Fibroblast of skin of right biceps (primary cell): ENCODE measurements around the gene VSIG8.

Source experiments
- DNase-seq: peaks from one replicate; pipeline ENCODE4 v3.0.0-alpha.2; 2013

The VSIG8 gene

DNA sequence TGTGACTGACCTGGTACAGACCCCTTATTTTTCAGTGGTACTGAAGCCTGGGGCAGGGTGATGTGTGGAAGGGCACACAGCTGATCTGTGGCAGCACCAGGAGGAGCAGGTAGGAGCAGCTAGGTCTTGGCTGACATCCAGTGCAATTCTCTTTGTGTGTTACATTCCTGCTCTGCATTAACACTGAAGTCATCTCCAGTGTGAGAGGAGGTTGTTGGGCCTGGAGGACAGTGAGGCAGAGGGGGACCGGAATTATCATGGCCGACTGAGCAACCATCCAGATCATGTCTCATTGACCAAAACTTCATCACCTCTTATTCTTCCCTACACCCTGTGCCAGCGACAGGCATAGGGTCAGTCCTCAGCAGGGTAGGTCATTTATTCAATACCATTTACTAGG lies 34.3 kb downstream of the VSIG8 start:
- DNase-seq = no peak

DNA sequence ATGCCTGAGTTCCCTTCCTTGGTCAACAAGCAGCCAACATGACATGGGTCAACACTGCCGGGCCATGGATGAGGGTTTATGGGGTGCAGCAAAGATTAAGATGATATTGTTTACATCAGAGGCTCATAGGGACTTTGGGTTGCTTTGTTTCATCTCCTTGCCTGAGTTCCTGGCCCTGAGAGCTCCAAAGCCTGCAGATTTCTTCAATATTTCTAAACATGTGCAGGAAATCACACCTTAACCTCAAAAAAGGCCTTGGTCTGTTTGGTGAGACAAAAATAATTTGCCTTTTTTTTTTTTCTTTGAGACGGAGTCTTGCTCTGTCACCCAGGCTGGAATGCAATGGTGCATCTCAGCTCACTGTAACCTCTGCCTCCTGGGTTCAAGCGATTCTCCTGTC lies 34.9 kb downstream of the VSIG8 start:
- DNase-seq = no peak

GRCh38 chr1:159827102-159827490 lies 35.4 kb downstream of the VSIG8 start:
- DNase-seq = no peak

DNA sequence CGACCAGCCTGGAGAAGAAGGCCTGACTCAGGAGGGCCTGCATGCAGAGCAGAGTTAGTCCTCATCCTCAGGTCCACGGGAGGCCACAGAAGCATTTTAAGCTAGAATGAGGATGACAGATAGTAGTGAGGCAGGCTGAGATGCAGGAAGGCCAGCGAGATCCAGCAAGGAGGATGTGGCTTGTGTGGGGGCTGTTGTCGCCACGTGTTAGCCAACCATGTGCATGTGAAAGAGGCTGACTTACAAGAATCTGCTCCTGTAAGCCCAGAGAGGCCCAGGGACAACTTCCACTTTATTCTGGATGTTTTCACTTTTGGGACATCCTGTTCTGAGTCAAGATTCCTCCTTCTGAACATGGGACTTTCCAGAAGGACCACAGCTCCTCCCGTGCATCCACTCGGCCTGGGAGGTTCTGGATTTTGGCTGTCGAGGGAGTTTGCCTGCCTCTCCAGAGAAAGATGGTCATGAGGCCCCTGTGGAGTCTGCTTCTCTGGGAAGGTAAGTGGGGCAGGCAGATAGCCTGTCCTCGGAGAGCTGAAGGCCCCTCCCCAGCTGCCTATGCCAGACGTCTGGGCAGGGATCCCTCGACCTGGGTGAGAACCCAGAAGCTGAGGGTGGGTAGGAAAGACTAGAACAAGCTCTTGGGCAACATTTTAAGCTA lies 35.9 kb downstream of the VSIG8 start, which contains the start of gene SLAMF8:
TSS of gene SLAMF8 (plus strand) at position 433 of the 661 bp plus-strand sequence. CDS start at position 459, 26 bp downstream.
- peak; percentile 36 for DNase-seq

GRCh38 chr1:159825564-159825963 lies 36.9 kb downstream of the VSIG8 start:
- DNase-seq = no peak

GRCh38 chr1:159823406-159823805 lies 39.1 kb downstream of the VSIG8 start:
- DNase-seq = no peak

- no peak for DNase-seq
These were observed 41.1 kb downstream of the VSIG8 start for GRCh38 chr1:159821171-159821867.

GRCh38 chr1:159817276-159818041 lies 45.0 kb downstream of the VSIG8 start:
- DNase-seq = peak; percentile 72

GRCh38 chr1:159815926-159816325 lies 46.5 kb downstream of the VSIG8 start:
- DNase-seq = no peak

- DNase-seq = peak; percentile 56
These were observed 57.5 kb downstream of the VSIG8 start for GRCh38 chr1:159804924-159805323.
